H9 (cell line): ENCODE data around the gene TPX2. TPM values are rescaled to one million over a fixed set of nuclear protein-coding genes. Genes with fewer than 3 reads are reported as not detected.

ENCODE experiments used
- DNase-seq: peaks from one replicate; pipeline ENCODE4 v3.0.0-alpha.2; 2017
- H2AFZ ChIP-seq: one replicate; pipeline ENCODE4 v1.6.1; 2013; ENCODE audit warnings: mild to moderate bottlenecking, low read length, control low read depth, moderate library complexity
- H2AK5ac ChIP-seq: 2 replicates; pipeline ENCODE4 v1.6.1; 2013; ENCODE audit warnings: low read length, control low read depth, mixed read lengths; ENCODE audit not compliant: insufficient read length
- H2BK120ac ChIP-seq: one replicate; pipeline ENCODE4 v1.6.1; 2013; ENCODE audit warnings: low read depth, mild to moderate bottlenecking, low read length, control low read depth, inconsistent platforms; ENCODE audit not compliant: poor library complexity, severe bottlenecking
- H2BK12ac ChIP-seq: 2 replicates; pipeline ENCODE4 v1.6.1; 2013; ENCODE audit warnings: low read length, control low read depth, mixed read lengths, low read depth; ENCODE audit not compliant: insufficient read length
- H2BK15ac ChIP-seq: 2 replicates; pipeline ENCODE4 v1.6.1; 2013; ENCODE audit warnings: low read depth, low read length, control low read depth
- H2BK20ac ChIP-seq: one replicate; pipeline ENCODE4 v1.6.1; 2013; ENCODE audit warnings: low read depth, mild to moderate bottlenecking, low read length, control low read depth, inconsistent platforms; ENCODE audit not compliant: poor library complexity, severe bottlenecking
- H2BK5ac ChIP-seq: 2 replicates; pipeline ENCODE4 v1.6.1; 2013; ENCODE audit warnings: low read length, control low read depth, mixed read lengths; ENCODE audit not compliant: insufficient read length
- H3K14ac ChIP-seq: 2 replicates; pipeline ENCODE4 v1.6.1; 2013; ENCODE audit warnings: low read length, control low read depth; ENCODE audit not compliant: insufficient read depth
- H3K18ac ChIP-seq: 2 replicates; pipeline ENCODE4 v1.6.1; 2013; ENCODE audit warnings: low read depth, mild to moderate bottlenecking, mixed read lengths, low read length, control low read depth; ENCODE audit not compliant: insufficient read length
- H3K23ac ChIP-seq: 2 replicates; pipeline ENCODE4 v1.6.1; 2013; ENCODE audit warnings: low read length, control low read depth, mixed read lengths, low read depth; ENCODE audit not compliant: insufficient read length
- H3K23me2 ChIP-seq: 2 replicates; pipeline ENCODE4 v1.6.1; 2013; ENCODE audit warnings: low read depth, mild to moderate bottlenecking, mixed read lengths, low read length, control low read depth; ENCODE audit not compliant: insufficient read length, poor library complexity, severe bottlenecking
- H3K27ac ChIP-seq: 2 replicates; pipeline ENCODE4 v1.5.1; 2013; ENCODE audit warnings: low read length, control low read depth, mixed read lengths, low read depth; ENCODE audit not compliant: insufficient read length
- H3K27me3 ChIP-seq: 2 replicates; pipeline ENCODE4 v1.6.1; 2013; ENCODE audit warnings: low read length, control low read depth, inconsistent platforms; ENCODE audit not compliant: insufficient read depth
- H3K4ac ChIP-seq: 2 replicates; pipeline ENCODE4 v1.6.1; 2013; ENCODE audit warnings: low read depth, mild to moderate bottlenecking, control low read depth, inconsistent platforms, low read length, moderate library complexity
- H3K4me1 ChIP-seq: 2 replicates; pipeline ENCODE4 v1.6.1; 2013; ENCODE audit warnings: low read length, control low read depth, inconsistent platforms; ENCODE audit not compliant: insufficient read depth
- H3K4me2 ChIP-seq: 2 replicates; pipeline ENCODE4 v1.6.1; 2013; ENCODE audit warnings: low read length, control low read depth, mixed read lengths; ENCODE audit not compliant: insufficient read length, insufficient read depth
- H3K56ac ChIP-seq: 2 replicates; pipeline ENCODE4 v1.6.1; 2013; ENCODE audit warnings: low read depth, mild to moderate bottlenecking, mixed read lengths, low read length, control low read depth; ENCODE audit not compliant: insufficient read length
- H3K79me1 ChIP-seq: 2 replicates; pipeline ENCODE4 v1.6.1; 2013; ENCODE audit warnings: low read depth, mild to moderate bottlenecking, moderate library complexity, low read length, control low read depth, inconsistent platforms; ENCODE audit not compliant: insufficient read depth, poor library complexity, severe bottlenecking
- H3K79me2 ChIP-seq: 2 replicates; pipeline ENCODE4 v1.6.1; 2013; ENCODE audit warnings: low read length, control low read depth, inconsistent platforms; ENCODE audit not compliant: insufficient read depth
- H3K9ac ChIP-seq: 2 replicates; pipeline ENCODE4 v1.6.1; 2013; ENCODE audit warnings: low read length, control low read depth, mixed read lengths; ENCODE audit not compliant: insufficient read length; ENCODE audit errors: extremely low read depth
- H3K9me3 ChIP-seq: one replicate; pipeline ENCODE4 v1.6.1; 2013; ENCODE audit warnings: low read depth, low read length, inconsistent platforms; ENCODE audit not compliant: control insufficient read depth
- H3T11ph ChIP-seq: one replicate; pipeline ENCODE4 v1.6.1; 2013; ENCODE audit warnings: mild to moderate bottlenecking, low read length, control low read depth, inconsistent platforms
- H4K20me1 ChIP-seq: one replicate; pipeline ENCODE4 v1.6.1; 2013; ENCODE audit not compliant: control insufficient read depth, insufficient read length, insufficient read depth
- H4K5ac ChIP-seq: 2 replicates; pipeline ENCODE4 v1.6.1; 2013; ENCODE audit warnings: low read depth, mild to moderate bottlenecking, mixed read lengths, low read length, control low read depth; ENCODE audit not compliant: insufficient read length
- H4K8ac ChIP-seq: replicated peaks from 2 replicates; pipeline ENCODE4 v1.6.1; 2013; ENCODE audit warnings: low read length, control low read depth, mixed read lengths, low read depth; ENCODE audit not compliant: insufficient read length
- H4K91ac ChIP-seq: 2 replicates; pipeline ENCODE4 v1.6.1; 2013; ENCODE audit warnings: low read depth, mild to moderate bottlenecking, moderate library complexity, mixed read lengths, low read length, control low read depth; ENCODE audit not compliant: insufficient read length
- H3K27ac Mint-ChIP-seq, 3 experiments: 2 replicates in 2 of 3; 3 replicates in 1 of 3; pipeline ENCODE4 v1.8.0; 2020 to 2021; ENCODE audit warnings: mixed read lengths in 3 of 3, mild to moderate bottlenecking in 1 of 3, moderate library complexity in 1 of 3
- H3K27me3 Mint-ChIP-seq: 2 replicates; pipeline ENCODE4 v1.8.0; 2021; ENCODE audit warnings: low read depth, mild to moderate bottlenecking, moderate library complexity, mixed read lengths
- H3K36me3 Mint-ChIP-seq, 3 experiments: 2 replicates in 2 of 3; 3 replicates in 1 of 3; pipeline ENCODE4 v1.8.0; 2020 to 2021; ENCODE audit warnings: low read depth in 3 of 3, mixed read lengths in 3 of 3; ENCODE audit not compliant: insufficient read depth in 1 of 3
- H3K4me1 Mint-ChIP-seq, 2 experiments: 2 replicates each; pipeline ENCODE4 v1.8.0; 2020; ENCODE audit warnings: mixed read lengths in 2 of 2
- H3K4me3 Mint-ChIP-seq, 2 experiments: 2 replicates in 1 of 2; 3 replicates in 1 of 2; pipeline ENCODE4 v1.8.0; 2020 to 2021; ENCODE audit warnings: mild to moderate bottlenecking in 2 of 2, mixed read lengths in 2 of 2, moderate library complexity in 1 of 2
- H3K9me3 Mint-ChIP-seq, 2 experiments: 2 replicates in 1 of 2; 3 replicates in 1 of 2; pipeline ENCODE4 v1.8.0; 2020; ENCODE audit warnings: mild to moderate bottlenecking in 2 of 2, mixed read lengths in 2 of 2, moderate library complexity in 1 of 2
- WGBS: extraction: QIAGEN DNeasy Blood & Tissue Kit; methylation state at CpG from one replicate; pipeline ENCODE4 v1.1.7; 2013; ENCODE audit warnings: missing lambda C conversion rate, low lambda C conversion rate, mixed read lengths; ENCODE audit not compliant: insufficient read length; ENCODE audit errors: extremely low coverage; 5-methylcytosine and 5-hydroxymethylcytosine counted together
- total RNA-seq: library from RNA; stranded (reverse); gene quantifications from 2 replicates; pipeline ENCODE4 v1.2.1, GENCODE V29; 2021
- TF ChIP-seq, protein P1 (sequence below): fragments of 200-600 bp; sonication (generic); conservative IDR thresholded peaks from 3 replicates; pipeline ENCODE4 v1.8.0; 2021; ENCODE audit warnings: antibody characterized with exemption, mild to moderate bottlenecking

TPX2 gene
- total RNA-seq, 1 experiment from 2014 or later: 161 TPM

GRCh38 chr20:31747640-31748039, 8.6 kb downstream of the TPX2 start:
- Histone ChIP-seq H4K5ac (no peak overlapping the region), H2BK15ac (no peak overlapping the region), H3K4me2 (no peak overlapping the region), H3K23me2 (no peaks in the 10 kb centered on the region), H3K4ac (no peak overlapping the region), H2BK20ac (no peak overlapping the region), H2BK12ac (no peak overlapping the region), H3K18ac (no peak overlapping the region), H3K56ac (no peak overlapping the region), H3K9ac (no peak overlapping the region), H4K20me1 (no peaks in the 10 kb centered on the region), H3K79me2 (peaks cover 6% of the 10 kb centered on the region; the same call in 1 of the 2 replicates), H3K23ac (no peak overlapping the region), H3K4me1 (no peaks in the 10 kb centered on the region), H2AFZ (no peak overlapping the region), H3K27me3 (no peaks in the 10 kb centered on the region), H4K91ac (no peak overlapping the region), H2BK5ac (no peak overlapping the region), H4K8ac (no peak overlapping the region), H2BK120ac (no peak overlapping the region), H3K27ac (no peak overlapping the region), H3T11ph (no peak overlapping the region), H2AK5ac (no peak overlapping the region), H3K9me3 (no peaks in the 10 kb centered on the region), H3K14ac (no peak overlapping the region), H3K79me1 (peaks cover 6% of the 10 kb centered on the region)
- Mint-ChIP-seq H3K27me3 (no peaks in the 10 kb centered on the region), H3K4me3 (no peak overlapping the region), H3K4me1 (peaks cover 3 to 9% of the 10 kb centered on the region in 2 experiments; a peak in 2 of 4 replicates), H3K36me3 (peaks cover 15 to 60% (median 35%) of the 10 kb centered on the region in 3 experiments; a peak in 6 of 7 replicates), H3K9me3 (no peaks in the 10 kb centered on the region), H3K27ac (peak overlapping the region in 2 of 3 experiments; percentile 2 to 48; a peak in 2 of 7 replicates)
- TF ChIP-seq, protein P1, sequence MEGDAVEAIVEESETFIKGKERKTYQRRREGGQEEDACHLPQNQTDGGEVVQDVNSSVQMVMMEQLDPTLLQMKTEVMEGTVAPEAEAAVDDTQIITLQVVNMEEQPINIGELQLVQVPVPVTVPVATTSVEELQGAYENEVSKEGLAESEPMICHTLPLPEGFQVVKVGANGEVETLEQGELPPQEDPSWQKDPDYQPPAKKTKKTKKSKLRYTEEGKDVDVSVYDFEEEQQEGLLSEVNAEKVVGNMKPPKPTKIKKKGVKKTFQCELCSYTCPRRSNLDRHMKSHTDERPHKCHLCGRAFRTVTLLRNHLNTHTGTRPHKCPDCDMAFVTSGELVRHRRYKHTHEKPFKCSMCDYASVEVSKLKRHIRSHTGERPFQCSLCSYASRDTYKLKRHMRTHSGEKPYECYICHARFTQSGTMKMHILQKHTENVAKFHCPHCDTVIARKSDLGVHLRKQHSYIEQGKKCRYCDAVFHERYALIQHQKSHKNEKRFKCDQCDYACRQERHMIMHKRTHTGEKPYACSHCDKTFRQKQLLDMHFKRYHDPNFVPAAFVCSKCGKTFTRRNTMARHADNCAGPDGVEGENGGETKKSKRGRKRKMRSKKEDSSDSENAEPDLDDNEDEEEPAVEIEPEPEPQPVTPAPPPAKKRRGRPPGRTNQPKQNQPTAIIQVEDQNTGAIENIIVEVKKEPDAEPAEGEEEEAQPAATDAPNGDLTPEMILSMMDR: no peak
- DNase-seq: no peak
- WGBS: no CpG with 5 or more reads among the region's 5 CpGs
